Breast epithelium (tissue), 4 donors: ENCODE measurements around the gene DSE. TPM values are rescaled to one million over a fixed set of nuclear protein-coding genes. Genes with fewer than 3 reads are reported as not detected.

ENCODE experiments used
- DNase-seq, 2 donors: peaks; one replicate each; pipeline ENCODE4 v3.0.0-alpha.2; 2019; ENCODE audit warnings: low spot score in 2 of 2
- H3K27ac ChIP-seq, 2 donors: fragments of 200-600 bp; sonication (generic) in 1 of 2; one replicate each; pipeline ENCODE4 v1.5.1; 2016 to 2019; ENCODE audit warnings: mild to moderate bottlenecking in 1 of 2
- H3K27me3 ChIP-seq, 2 donors: fragments of 200-600 bp; sonication (generic) in 1 of 2; one replicate each; pipeline versions ENCODE4 v1.5.1 to v1.6.0; 2017 to 2019; ENCODE audit warnings: control low read depth in 1 of 2, mild to moderate bottlenecking in 1 of 2
- H3K36me3 ChIP-seq: fragments of 200-600 bp; one replicate; pipeline ENCODE4 v1.5.1; 2019
- H3K4me1 ChIP-seq, 2 donors: fragments of 200-600 bp; sonication (generic); one replicate each; pipeline ENCODE4 v1.5.1; 2016 to 2019; ENCODE audit warnings: control low read depth in 1 of 2
- H3K4me3 ChIP-seq, 3 donors: fragments of 200-600 bp; sonication (generic); 1 replicate in 2 of 3; 2 replicates in 1 of 3; pipeline ENCODE4 v1.5.1; 2016 to 2019; ENCODE audit warnings: mild to moderate bottlenecking in 3 of 3, moderate library complexity in 2 of 3
- H3K9me3 ChIP-seq, 2 donors: fragments of 200-600 bp; sonication (generic) in 1 of 2; one replicate each; pipeline ENCODE4 v1.5.1; 2016 to 2019; ENCODE audit warnings: control low read depth in 1 of 2
- CTCF ChIP-seq, 3 donors: fragments of 450-650 bp; IDR thresholded peaks; one replicate each; pipeline ENCODE4 v1.5.1; 2016 to 2017; ENCODE audit warnings: antibody characterized with exemption in 3 of 3, mild to moderate bottlenecking in 3 of 3, moderate library complexity in 3 of 3
- POLR2A ChIP-seq: fragments of 450-650 bp; IDR thresholded peaks from one replicate; pipeline ENCODE4 v1.6.1; 2016; ENCODE audit warnings: antibody characterized with exemption, mild to moderate bottlenecking, moderate library complexity
- POLR2AphosphoS5 ChIP-seq, 3 donors: sonication (generic); formaldehyde crosslinking; IDR thresholded peaks; one replicate each; pipeline ENCODE4 v1.6.1; 2017; ENCODE audit warnings: antibody characterized with exemption in 3 of 3
- intact Hi-C: fragments of 100-400 bp; cut with DNase I; formaldehyde crosslinking; loops from one replicate; pipeline ENCODE4 v1.15.1; 2023; ENCODE audit warnings: low total_unique reads
- total RNA-seq, 3 donors: library from RNA; depleted of rRNA; stranded (reverse); fragments of >200 nt; gene quantifications; one replicate each; pipeline ENCODE4 v1.1.0, GENCODE V29; 2016

The DSE gene
- total RNA-seq, 3 donors from 2014 or later, result 40.6 to 133 (median 50.9) TPM

GRCh38 chr6:116409756-116410155 lies 39.0 kb downstream of the DSE start:
- H3K9me3 ChIP-seq, result no peaks in the 10 kb centered on the region
- H3K4me3 ChIP-seq, result no peak overlapping the region
- no peaks in the 10 kb centered on the region for H3K27me3 ChIP-seq
- no peak overlapping the region for H3K27ac ChIP-seq
- no peak for DNase-seq
- intact Hi-C loops, result no loop called here
- peaks cover 0 to 8% of the 10 kb centered on the region in 2 donors for H3K4me1 ChIP-seq
- TF ChIP-seq POLR2AphosphoS5 (IDR thresholded peaks at IDR 0.05), result no peak
- no peak for TF ChIP-seq POLR2A
- no peak for TF ChIP-seq CTCF (IDR thresholded peaks at IDR 0.05)
- H3K36me3 ChIP-seq, result peaks cover 3% of the 10 kb centered on the region

- no peaks in the 10 kb centered on the region for H3K27me3 ChIP-seq
- no peak overlapping the region for H3K4me3 ChIP-seq
- peaks cover 0 to 5% of the 10 kb centered on the region in 2 donors for H3K4me1 ChIP-seq
- H3K36me3 ChIP-seq, result peaks cover 3% of the 10 kb centered on the region
- H3K27ac ChIP-seq, result no peak overlapping the region
- H3K9me3 ChIP-seq, result no peaks in the 10 kb centered on the region
- TF ChIP-seq POLR2A (no peak), POLR2AphosphoS5 (IDR thresholded peaks at IDR 0.05) (no peak), CTCF (IDR thresholded peaks at IDR 0.05) (no peak)
- intact Hi-C loops, result no loop called here
- no peak for DNase-seq
These were observed 40.5 kb downstream of the DSE start for GRCh38 chr6:116411284-116411623.

- peaks cover 0 to 5% of the 10 kb centered on the region in 2 donors for H3K4me1 ChIP-seq
- H3K27ac ChIP-seq, result no peak overlapping the region
- H3K36me3 ChIP-seq, result peaks cover 3% of the 10 kb centered on the region
- H3K27me3 ChIP-seq, result no peaks in the 10 kb centered on the region
- TF ChIP-seq POLR2A (no peak), POLR2AphosphoS5 (IDR thresholded peaks at IDR 0.05) (no peak), CTCF (IDR thresholded peaks at IDR 0.05) (no peak)
- intact Hi-C loops, result no loop called here
- H3K4me3 ChIP-seq, result no peak overlapping the region
- no peak for DNase-seq
- no peaks in the 10 kb centered on the region for H3K9me3 ChIP-seq
These were observed 41.5 kb downstream of the DSE start for GRCh38 chr6:116412270-116412669.

- peaks cover 0 to 5% of the 10 kb centered on the region in 2 donors for H3K4me1 ChIP-seq
- TF ChIP-seq CTCF (IDR thresholded peaks at IDR 0.05) (no peak), POLR2A (no peak), POLR2AphosphoS5 (IDR thresholded peaks at IDR 0.05) (no peak)
- no peaks in the 10 kb centered on the region for H3K9me3 ChIP-seq
- H3K27me3 ChIP-seq, result no peaks in the 10 kb centered on the region
- peaks cover 3% of the 10 kb centered on the region for H3K36me3 ChIP-seq
- H3K27ac ChIP-seq, result no peak overlapping the region
- no peak overlapping the region for H3K4me3 ChIP-seq
- intact Hi-C loops, result no loop called here
- no peak for DNase-seq
These were observed 42.6 kb downstream of the DSE start for GRCh38 chr6:116413357-116413756.

- no peak for TF ChIP-seq CTCF (IDR thresholded peaks at IDR 0.05)
- TF ChIP-seq POLR2A, result no peak
- no peak for TF ChIP-seq POLR2AphosphoS5 (IDR thresholded peaks at IDR 0.05)
- DNase-seq, result no peak
- no peaks in the 10 kb centered on the region for H3K4me1 ChIP-seq
- no peaks in the 10 kb centered on the region for H3K36me3 ChIP-seq
- H3K27ac ChIP-seq, result no peak overlapping the region
- H3K27me3 ChIP-seq, result no peaks in the 10 kb centered on the region
- no peaks in the 10 kb centered on the region for H3K9me3 ChIP-seq
- intact Hi-C loops, result no loop called here
- H3K4me3 ChIP-seq, result no peak overlapping the region
These were observed 46.9 kb downstream of the DSE start for GRCh38 chr6:116417661-116418060.
